Endothelial cell of umbilical vein (primary cell): ENCODE results near the gene PLXNA3. TPM values are rescaled to one million over a fixed set of nuclear protein-coding genes. Genes with fewer than 3 reads are reported as not detected.

ENCODE experiments used
- BruUV-seq: library from RNA; stranded (reverse); fragments of 400-500 nt; replicated peaks from 2 replicates; lab custom pipeline; 2021; lab: Mats Ljungman, UMichigan
- CTCF ChIA-PET: fragments of 300-600, 350-600 bp; sonication (Branson Sonifier 250); formaldehyde crosslinking; loops from one replicate; lab custom pipeline; 2021; ENCODE audit warnings: antibody characterized with exemption, inconsistent platforms; lab: Charles Lee
- POLR2A ChIA-PET: fragments of 300-600, 350-600 bp; sonication (Branson Sonifier 250); formaldehyde crosslinking; loops from one replicate; lab custom pipeline; 2021; ENCODE audit warnings: antibody characterized with exemption, inconsistent platforms; lab: Charles Lee
- DNase-seq: peaks from one replicate; pipeline ENCODE4 v3.0.0-alpha.2; 2011; ENCODE audit warnings: low read depth, low spot score
- FAIRE-seq: peaks from 2 replicates; lab custom pipeline; 2011; peaks lifted over from hg19 to GRCh38; lab: Jason Lieb, UNC
- H2AFZ ChIP-seq: 2 replicates; pipeline ENCODE4 v1.6.0; 2012; ENCODE audit warnings: low read depth, low read length, control low read depth, inconsistent platforms
- H3K27ac ChIP-seq: 2 replicates; pipeline ENCODE4 v1.5.1; 2011; ENCODE audit warnings: low read depth, mild to moderate bottlenecking, control low read depth, low read length, moderate library complexity; ENCODE audit not compliant: insufficient read depth
- H3K27me3 ChIP-seq, 2 experiments: 2 replicates each; pipeline versions ENCODE4 v1.6.0 to v1.6.1; 2011; ENCODE audit warnings: low read length in 2 of 2, mixed read lengths in 1 of 2; ENCODE audit not compliant: control insufficient read depth in 2 of 2, insufficient read depth in 2 of 2
- H3K36me3 ChIP-seq, 2 experiments: 2 replicates in 1 of 2; 3 replicates in 1 of 2; pipeline ENCODE4 v1.5.1; 2011; ENCODE audit warnings: low read length in 2 of 2, mild to moderate bottlenecking in 1 of 2, moderate library complexity in 1 of 2; ENCODE audit not compliant: control insufficient read depth in 2 of 2, insufficient read depth in 2 of 2; ENCODE audit errors: extremely low read depth in 1 of 2
- H3K4me1 ChIP-seq: 3 replicates; pipeline ENCODE4 v1.5.1; 2011; ENCODE audit warnings: mild to moderate bottlenecking, low read length; ENCODE audit not compliant: control insufficient read depth, insufficient read depth; ENCODE audit errors: extremely low read depth
- H3K4me2 ChIP-seq: 2 replicates; pipeline ENCODE4 v1.6.1; 2011; ENCODE audit warnings: low read length, control low read depth, mixed read lengths; ENCODE audit not compliant: insufficient read depth
- H3K4me3 ChIP-seq, 3 experiments: fragments of 200-600 bp in 1 of 3; sonication (generic), shearing (Covaris generic) in 1 of 3; replicated peaks in 1 of 3; 2 replicates each; pipeline ENCODE4 v1.5.1; 2011 to 2016; ENCODE audit warnings: control low read depth in 3 of 3, low read length in 3 of 3, mild to moderate bottlenecking in 2 of 3, inconsistent platforms in 1 of 3, low read depth in 1 of 3, moderate library complexity in 1 of 3; ENCODE audit not compliant: insufficient read depth in 1 of 3
- H3K79me2 ChIP-seq: 2 replicates; pipeline ENCODE4 v1.6.0; 2012; ENCODE audit warnings: low read length, inconsistent platforms; ENCODE audit not compliant: control insufficient read depth, insufficient read depth
- H3K9ac ChIP-seq: replicated peaks from 2 replicates; pipeline ENCODE3; 2011; ENCODE audit warnings: low read length, control low read depth; ENCODE audit not compliant: insufficient read depth; ENCODE audit errors: extremely low read depth
- H3K9me1 ChIP-seq: replicated peaks from 3 replicates; pipeline ENCODE4 v1.6.0; 2011; ENCODE audit warnings: mild to moderate bottlenecking, low read length; ENCODE audit not compliant: control insufficient read depth, insufficient read depth; ENCODE audit errors: extremely low read depth
- H3K9me3 ChIP-seq: replicated peaks from 2 replicates; pipeline ENCODE4 v1.5.1; 2012; ENCODE audit warnings: low read length, inconsistent platforms; ENCODE audit not compliant: control insufficient read depth, insufficient read depth
- H4K20me1 ChIP-seq: replicated peaks from 2 replicates; pipeline ENCODE3; 2011; ENCODE audit warnings: mild to moderate bottlenecking, low read length; ENCODE audit not compliant: control insufficient read depth, insufficient read depth; ENCODE audit errors: extremely low read depth
- EZH2 ChIP-seq: IDR thresholded peaks from 2 replicates; pipeline ENCODE4 v1.6.1; 2012; ENCODE audit warnings: borderline replicate concordance, low read depth, mild to moderate bottlenecking, moderate library complexity, low read length, inconsistent platforms; ENCODE audit not compliant: severe bottlenecking
- FOS ChIP-seq: IDR thresholded peaks from 2 replicates; pipeline ENCODE4 v1.6.1; 2011; ENCODE audit warnings: mild to moderate bottlenecking, low read length, moderate library complexity, borderline replicate concordance; ENCODE audit not compliant: insufficient read depth
- JUN ChIP-seq: IDR thresholded peaks from 2 replicates; pipeline ENCODE4 v1.6.1; 2011; ENCODE audit warnings: borderline replicate concordance, low read depth; ENCODE audit not compliant: insufficient read length, insufficient read depth
- MYC ChIP-seq: IDR thresholded peaks from one replicate; pipeline ENCODE4 v1.6.1; 2011; ENCODE audit warnings: mild to moderate bottlenecking, low read depth, low read length
- POLR2A ChIP-seq: IDR thresholded peaks from 2 replicates; pipeline ENCODE4 v1.6.1; 2012; ENCODE audit warnings: low read depth, mild to moderate bottlenecking, control low read depth, low read length
- POLR2AphosphoS5 ChIP-seq: IDR thresholded peaks from 2 replicates; pipeline ENCODE4 v1.6.1; 2012; ENCODE audit warnings: low read depth, mild to moderate bottlenecking, control low read depth, low read length, moderate library complexity; ENCODE audit not compliant: insufficient read depth
- dilution Hi-C: fragments of 300-500 bp; cut with MboI; formaldehyde crosslinking; loops from one replicate; pipeline ENCODE4 v1.15.0; 2019; ENCODE audit warnings: low sequenced_read_pairs; ENCODE audit not compliant: extremely low pct_ligation_motif_present
- intact Hi-C: fragments of 100-400 bp; cut with micrococcal nuclease; formaldehyde crosslinking; loops from one replicate; pipeline ENCODE4 v1.10.0; 2022
- polyA plus RNA-seq, 4 experiments: library from polyadenylated mRNA; depleted of rRNA in 3 of 4; stranded (reverse) in 3 of 4; unstranded in 1 of 4; fragments of >200 nt; gene quantifications; 2 replicates each; pipeline versions ENCODE4 v1.2.1 to v1.2.3, GENCODE V29; 2011 to 2012; ENCODE audit warnings: missing spikeins in 1 of 4
- total RNA-seq: library from RNA; stranded (reverse); gene quantifications from 2 replicates; pipeline ENCODE4 v1.2.3, GENCODE V29; 2021
- TF ChIP-seq, protein P1 (sequence below), 2 donors: IDR thresholded peaks; 1 replicate in 1 of 2; 2 replicates in 1 of 2; pipeline ENCODE4 v1.5.1; 2011; ENCODE audit warnings: low read length in 2 of 2, mild to moderate bottlenecking in 2 of 2, moderate library complexity in 2 of 2, control low read depth in 1 of 2, inconsistent platforms in 1 of 2, low read depth in 1 of 2; ENCODE audit not compliant: insufficient read depth in 1 of 2; ENCODE audit errors: extremely low read depth in 1 of 2

The PLXNA3 gene
- total and polyA plus RNA-seq, 2 donors (not counting 3 experiments of a cell fraction or from before 2014, with no cell fraction given) = 56.8 to 58.6 TPM

DNA sequence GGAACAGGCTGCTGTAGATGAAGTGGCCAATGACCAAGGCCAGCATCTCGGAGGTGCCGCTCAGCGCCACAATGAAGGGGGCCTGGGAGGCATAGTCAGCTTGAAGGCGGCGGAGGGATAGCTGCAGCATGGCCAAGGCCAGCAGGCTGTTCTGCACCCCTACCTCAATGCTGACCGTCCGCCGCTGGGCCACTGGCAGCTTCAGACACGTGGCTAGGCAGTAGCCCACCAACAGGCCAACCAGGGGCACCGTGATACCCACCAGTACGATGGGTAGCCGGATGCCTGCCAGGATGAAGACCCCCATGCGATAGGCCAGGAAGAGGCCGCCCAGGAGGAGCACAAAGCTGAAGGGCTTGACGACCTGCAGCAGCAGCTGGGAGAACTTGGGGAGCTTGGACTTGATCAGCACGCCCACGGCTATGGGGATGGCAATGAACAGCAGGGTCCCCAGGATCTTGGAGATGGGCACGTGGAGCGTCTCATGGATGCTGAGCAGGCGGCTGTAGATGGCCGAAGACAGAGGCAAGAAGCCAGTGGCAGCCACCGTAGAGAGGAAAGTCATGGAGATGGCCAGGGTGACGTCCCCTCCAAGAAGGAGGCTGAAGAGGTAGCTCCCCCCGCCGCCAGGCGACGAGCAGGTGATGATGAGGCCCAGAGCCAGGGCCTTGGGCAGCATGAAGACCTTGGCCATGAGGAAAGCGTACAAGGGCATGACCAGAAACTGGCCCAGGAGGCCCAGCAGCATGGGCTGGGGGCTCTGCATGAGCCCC lies 29.6 kb downstream of the PLXNA3 start:
- dilution Hi-C loops (no loop called here), intact Hi-C loops (no loop called here)
- H3K4me1 ChIP-seq = peaks cover 3% of the 10 kb centered on the region
- no peaks in the 10 kb centered on the region for H3K27me3 ChIP-seq
- no peaks in the 10 kb centered on the region for H3K9me3 ChIP-seq
- CTCF ChIA-PET = interaction anchor here (1.4 kb wide), 1 partner anchor 39 kb away, joined by 4 read pairs; no protein-coding TSS in a partner anchor
- H3K9ac ChIP-seq = no peak overlapping the region
- POLR2A ChIA-PET = interaction anchor here (0.5 to 1.2 kb wide), 2 partner anchors 9 to 12 kb away, joined by 3 to 5 read pairs; partner anchors contain the start of gene LAGE3
- no peak overlapping the region for H2AFZ ChIP-seq
- no peaks in the 10 kb centered on the region for H3K36me3 ChIP-seq
- no peaks in the 10 kb centered on the region for H3K9me1 ChIP-seq
- no peak for DNase-seq
- H3K4me2 ChIP-seq = no peak overlapping the region
- no peaks in the 10 kb centered on the region for H4K20me1 ChIP-seq
- BruUV-seq = no TSS peak
- peaks cover 10% of the 10 kb centered on the region for H3K79me2 ChIP-seq
- H3K27ac ChIP-seq = no peak overlapping the region
- TF ChIP-seq POLR2A (no peak), JUN (no peak), EZH2 (no peak), POLR2AphosphoS5 (no peak), MYC (no peak), FOS (no peak)
- TF ChIP-seq, protein P1, sequence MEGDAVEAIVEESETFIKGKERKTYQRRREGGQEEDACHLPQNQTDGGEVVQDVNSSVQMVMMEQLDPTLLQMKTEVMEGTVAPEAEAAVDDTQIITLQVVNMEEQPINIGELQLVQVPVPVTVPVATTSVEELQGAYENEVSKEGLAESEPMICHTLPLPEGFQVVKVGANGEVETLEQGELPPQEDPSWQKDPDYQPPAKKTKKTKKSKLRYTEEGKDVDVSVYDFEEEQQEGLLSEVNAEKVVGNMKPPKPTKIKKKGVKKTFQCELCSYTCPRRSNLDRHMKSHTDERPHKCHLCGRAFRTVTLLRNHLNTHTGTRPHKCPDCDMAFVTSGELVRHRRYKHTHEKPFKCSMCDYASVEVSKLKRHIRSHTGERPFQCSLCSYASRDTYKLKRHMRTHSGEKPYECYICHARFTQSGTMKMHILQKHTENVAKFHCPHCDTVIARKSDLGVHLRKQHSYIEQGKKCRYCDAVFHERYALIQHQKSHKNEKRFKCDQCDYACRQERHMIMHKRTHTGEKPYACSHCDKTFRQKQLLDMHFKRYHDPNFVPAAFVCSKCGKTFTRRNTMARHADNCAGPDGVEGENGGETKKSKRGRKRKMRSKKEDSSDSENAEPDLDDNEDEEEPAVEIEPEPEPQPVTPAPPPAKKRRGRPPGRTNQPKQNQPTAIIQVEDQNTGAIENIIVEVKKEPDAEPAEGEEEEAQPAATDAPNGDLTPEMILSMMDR (IDR thresholded peaks at IDR 0.05; ENCODE audit: extremely low read depth in 1 of 2, insufficient read depth in 1 of 2, low read depth in 1 of 2, low read length in 2 of 2) = no peak
- H3K4me3 ChIP-seq = no peak overlapping the region
- FAIRE-seq = no peak
